PC-3 (cell line): ENCODE data around the gene WDR86. TPM values are rescaled to one million over a fixed set of nuclear protein-coding genes. Genes with fewer than 3 reads are reported as not detected.

Experiments used
- ATAC-seq: fragments of 200-7000 bp; cut with Tn5 transposase; 2 replicates; pipeline ENCODE4 v1.9.1; 2020; ENCODE audit warnings: mild to moderate bottlenecking, moderate library complexity
- BruUV-seq: library from RNA; stranded (reverse); fragments of 400-500 nt; replicated peaks from 2 replicates; lab custom pipeline; 2021; lab: Mats Ljungman, UMichigan
- CTCF ChIA-PET: fragments of 300-600 bp; sonication (Branson Sonifier 250); formaldehyde crosslinking; loops from one replicate; lab custom pipeline; 2022; ENCODE audit warnings: antibody characterized with exemption; lab: Charles Lee
- POLR2A ChIA-PET: fragments of 300-600 bp; sonication (Branson Sonifier 250); formaldehyde crosslinking; loops from one replicate; lab custom pipeline; 2022; ENCODE audit warnings: antibody characterized with exemption; ENCODE audit not compliant: unreplicated experiment; lab: Charles Lee
- DNase-seq: peaks from one replicate; pipeline ENCODE4 v3.0.0-alpha.2; 2015
- H2AFZ ChIP-seq: fragments of 300-600 bp; sonication (generic); 2 replicates; pipeline ENCODE4 v1.6.0; 2016; ENCODE audit warnings: antibody characterized with exemption, low read length
- H3F3A ChIP-seq: fragments of 300-600 bp; sonication (generic); one replicate; pipeline ENCODE4 v1.6.0; 2017; ENCODE audit warnings: antibody characterized with exemption, low read length, control low read depth, mild to moderate bottlenecking; ENCODE audit not compliant: unreplicated experiment
- H3K27ac ChIP-seq: fragments of 300-600 bp; sonication (generic); 2 replicates; pipeline ENCODE4 v1.5.1; 2016; ENCODE audit warnings: mild to moderate bottlenecking, low read length
- H3K27me3 ChIP-seq: fragments of 300-600 bp; sonication (generic); 2 replicates; pipeline ENCODE4 v1.6.1; 2016; ENCODE audit warnings: low read length, mixed read lengths
- H3K36me3 ChIP-seq: fragments of 300-600 bp; sonication (generic); 2 replicates; pipeline ENCODE4 v1.6.1; 2016; ENCODE audit warnings: low read depth, mixed run types, low read length, mixed read lengths
- H3K4me1 ChIP-seq: fragments of 300-600 bp; sonication (generic); 2 replicates; pipeline ENCODE4 v1.5.1; 2016; ENCODE audit warnings: low read length; ENCODE audit not compliant: insufficient read depth
- H3K4me2 ChIP-seq: fragments of 300-600 bp; sonication (generic); 2 replicates; pipeline ENCODE4 v1.6.0; 2016; ENCODE audit warnings: low read length
- H3K4me3 ChIP-seq: fragments of 300-600 bp; sonication (generic); 2 replicates; pipeline ENCODE4 v1.5.1; 2016; ENCODE audit warnings: mild to moderate bottlenecking, low read length, mixed read lengths
- H3K79me2 ChIP-seq: fragments of 300-600 bp; sonication (generic); 2 replicates; pipeline ENCODE4 v1.6.1; 2017; ENCODE audit warnings: low read length, mixed read lengths
- H3K9ac ChIP-seq: fragments of 300-600 bp; sonication (generic); 2 replicates; pipeline ENCODE4 v1.6.0; 2016; ENCODE audit warnings: mild to moderate bottlenecking, low read length
- H3K9me2 ChIP-seq: fragments of 300-600 bp; sonication (generic); replicated peaks from 2 replicates; pipeline ENCODE4 v1.6.1; 2016; ENCODE audit warnings: mixed run types, low read length, mixed read lengths
- H3K9me3 ChIP-seq: fragments of 300-600 bp; sonication (generic); 2 replicates; pipeline ENCODE4 v1.6.1; 2016; ENCODE audit warnings: low read length, mixed read lengths
- H4K20me1 ChIP-seq: fragments of 300-600 bp; sonication (generic); 2 replicates; pipeline ENCODE4 v1.6.1; 2016; ENCODE audit warnings: low read length, mixed read lengths
- EZH2 ChIP-seq: fragments of 300-600 bp; sonication (generic); IDR thresholded peaks from one replicate; pipeline ENCODE4 v1.6.1; 2017; ENCODE audit warnings: antibody characterized with exemption, mild to moderate bottlenecking, low read length; ENCODE audit not compliant: unreplicated experiment
- EZH2phosphoT487 ChIP-seq: fragments of 300-600 bp; sonication (generic); IDR thresholded peaks from 2 replicates; pipeline ENCODE4 v1.6.1; 2018; ENCODE audit warnings: mild to moderate bottlenecking, antibody characterized with exemption, low read length, borderline replicate concordance
- intact Hi-C: fragments of 100-400 bp; cut with micrococcal nuclease; formaldehyde crosslinking; loops from 2 replicates; pipeline ENCODE4 v1.9.0; 2023
- total RNA-seq: library from RNA; depleted of rRNA; stranded (reverse); fragments of >200 nt; gene quantifications from 2 replicates; pipeline ENCODE4 v1.2.3, GENCODE V29; 2014
- TF ChIP-seq, protein P1 (sequence below): fragments of 300-600 bp; sonication (generic); conservative IDR thresholded peaks from 2 replicates; pipeline ENCODE4 v1.5.1; 2017; ENCODE audit warnings: antibody characterized with exemption, low read depth, mild to moderate bottlenecking, low read length

The WDR86 gene
- total RNA-seq, 1 experiment from 2014 or later: not detected

DNA sequence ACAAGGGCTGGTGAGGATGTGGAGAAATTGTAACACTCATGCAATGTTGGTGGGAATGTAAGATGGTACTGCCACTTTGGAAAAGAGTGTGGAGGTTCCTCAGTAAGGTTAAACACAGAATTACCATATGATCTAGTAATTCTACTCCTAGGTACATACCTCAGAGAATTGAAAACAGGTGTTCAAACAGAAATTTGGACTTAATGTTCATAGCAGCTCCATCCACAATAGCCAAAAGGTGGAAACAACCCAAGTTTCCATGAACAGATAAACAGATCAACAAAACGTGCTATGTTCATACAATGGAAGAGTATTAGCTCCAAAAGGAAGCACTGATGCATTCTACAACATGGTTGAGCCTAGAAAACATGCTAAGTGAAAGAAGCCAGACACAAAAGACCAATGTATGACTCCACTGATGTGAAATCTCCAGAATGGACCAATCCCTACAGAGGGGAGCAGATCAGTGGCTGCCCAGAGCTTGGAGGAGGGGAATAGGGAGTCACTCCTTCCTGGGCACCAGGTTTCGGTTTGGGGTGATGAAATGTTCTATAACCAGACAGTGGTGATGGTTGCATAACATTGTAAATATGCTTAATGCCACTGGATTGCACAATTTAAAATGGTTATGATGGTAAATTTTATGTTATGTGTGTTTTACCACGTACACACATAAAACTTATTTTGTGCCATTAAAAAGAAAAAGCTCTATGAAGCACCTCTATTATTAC lies 5.7 kb upstream of the WDR86 start:
- no peaks in the 10 kb centered on the region for H3K36me3 ChIP-seq
- ChIA-PET POLR2A (no interaction called here), CTCF (no interaction called here)
- no peaks in the 10 kb centered on the region for H3K79me2 ChIP-seq
- H3K9ac ChIP-seq: no peak overlapping the region
- no peak overlapping the region for H3K4me2 ChIP-seq
- H3K4me3 ChIP-seq: no peak overlapping the region
- H3K9me3 ChIP-seq: 0 out of 2 replicates have a peak, but pooled peaks cover 5% of the 10 kb centered on the region
- no peaks in the 10 kb centered on the region for H3K4me1 ChIP-seq
- no peaks in the 10 kb centered on the region for H3F3A ChIP-seq
- intact Hi-C loops: no loop called here
- peaks cover 19% of the 10 kb centered on the region for H3K27me3 ChIP-seq
- no TSS peak for BruUV-seq
- H3K27ac ChIP-seq: no peak overlapping the region
- H3K9me2 ChIP-seq: no peaks in the 10 kb centered on the region
- no peaks in the 10 kb centered on the region for H4K20me1 ChIP-seq
- no peak for TF ChIP-seq EZH2
- TF ChIP-seq, protein P1, sequence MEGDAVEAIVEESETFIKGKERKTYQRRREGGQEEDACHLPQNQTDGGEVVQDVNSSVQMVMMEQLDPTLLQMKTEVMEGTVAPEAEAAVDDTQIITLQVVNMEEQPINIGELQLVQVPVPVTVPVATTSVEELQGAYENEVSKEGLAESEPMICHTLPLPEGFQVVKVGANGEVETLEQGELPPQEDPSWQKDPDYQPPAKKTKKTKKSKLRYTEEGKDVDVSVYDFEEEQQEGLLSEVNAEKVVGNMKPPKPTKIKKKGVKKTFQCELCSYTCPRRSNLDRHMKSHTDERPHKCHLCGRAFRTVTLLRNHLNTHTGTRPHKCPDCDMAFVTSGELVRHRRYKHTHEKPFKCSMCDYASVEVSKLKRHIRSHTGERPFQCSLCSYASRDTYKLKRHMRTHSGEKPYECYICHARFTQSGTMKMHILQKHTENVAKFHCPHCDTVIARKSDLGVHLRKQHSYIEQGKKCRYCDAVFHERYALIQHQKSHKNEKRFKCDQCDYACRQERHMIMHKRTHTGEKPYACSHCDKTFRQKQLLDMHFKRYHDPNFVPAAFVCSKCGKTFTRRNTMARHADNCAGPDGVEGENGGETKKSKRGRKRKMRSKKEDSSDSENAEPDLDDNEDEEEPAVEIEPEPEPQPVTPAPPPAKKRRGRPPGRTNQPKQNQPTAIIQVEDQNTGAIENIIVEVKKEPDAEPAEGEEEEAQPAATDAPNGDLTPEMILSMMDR: no peak
- no peak for TF ChIP-seq EZH2phosphoT487
- H2AFZ ChIP-seq: no peak overlapping the region
- ATAC-seq (no peak), DNase-seq (no peak)

DNA sequence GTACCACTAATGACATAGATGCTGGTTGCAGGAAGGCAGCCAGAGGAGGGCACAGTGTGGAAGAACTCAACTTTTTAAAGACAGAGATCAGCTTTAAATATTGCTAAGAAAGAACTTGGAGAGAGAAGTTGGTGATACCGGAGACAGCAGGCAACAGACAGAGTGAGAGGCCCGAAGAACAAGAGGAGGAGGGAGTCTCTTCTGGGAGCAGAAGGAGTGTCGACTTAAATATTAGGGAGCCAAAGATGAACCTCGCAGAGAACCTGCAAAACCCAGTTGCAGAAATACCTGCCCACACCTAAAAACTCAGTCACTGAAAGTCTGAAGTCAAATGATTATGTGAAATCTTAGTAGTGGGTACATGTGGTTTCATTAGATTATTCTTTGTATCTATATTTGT lies 3.4 kb upstream of the WDR86 start:
- Histone ChIP-seq H3F3A (no peaks in the 10 kb centered on the region), H3K4me2 (no peak overlapping the region), H3K27me3 (peaks cover 19% of the 10 kb centered on the region), H3K9me2 (no peaks in the 10 kb centered on the region), H3K36me3 (no peaks in the 10 kb centered on the region), H2AFZ (no peak overlapping the region), H3K9me3 (no peaks in the 10 kb centered on the region), H3K27ac (no peak overlapping the region), H3K9ac (no peak overlapping the region), H4K20me1 (no peaks in the 10 kb centered on the region), H3K4me3 (no peak overlapping the region), H3K79me2 (no peaks in the 10 kb centered on the region), H3K4me1 (no peaks in the 10 kb centered on the region)
- ChIA-PET CTCF (no interaction called here), POLR2A (no interaction called here)
- TF ChIP-seq EZH2phosphoT487: no peak
- intact Hi-C loops: no loop called here
- DNase-seq: no peak
- BruUV-seq: no TSS peak
- no peak for ATAC-seq

DNA sequence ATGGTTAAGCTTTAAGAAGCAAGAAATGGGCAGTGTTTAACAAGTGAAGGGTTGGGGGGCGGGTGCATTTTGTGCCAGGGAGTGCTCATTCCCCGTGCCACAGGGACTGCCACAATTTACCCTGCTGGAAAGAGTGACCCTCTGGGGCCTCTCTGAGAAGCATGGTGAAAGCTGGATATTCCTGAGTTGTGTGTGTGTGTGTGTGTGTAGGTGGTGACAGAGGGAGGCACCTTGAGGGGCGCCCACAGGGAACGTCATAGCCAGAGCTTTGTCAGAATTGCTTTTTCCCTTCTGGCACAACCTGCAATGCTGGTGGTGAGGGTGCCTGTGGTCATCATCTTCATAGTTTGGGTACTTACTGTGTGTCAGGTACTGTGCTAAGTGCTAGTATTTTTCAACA lies 2.5 kb upstream of the WDR86 start:
- no peak for DNase-seq
- Histone ChIP-seq H3K9me2 (no peaks in the 10 kb centered on the region), H3K27me3 (peaks cover 19% of the 10 kb centered on the region), H2AFZ (no peak overlapping the region), H3K4me1 (no peaks in the 10 kb centered on the region), H3F3A (no peaks in the 10 kb centered on the region), H3K79me2 (no peaks in the 10 kb centered on the region), H3K4me3 (no peak overlapping the region), H4K20me1 (no peaks in the 10 kb centered on the region), H3K27ac (no peak overlapping the region), H3K9me3 (no peaks in the 10 kb centered on the region), H3K4me2 (no peak overlapping the region), H3K36me3 (no peaks in the 10 kb centered on the region), H3K9ac (no peak overlapping the region)
- no TSS peak for BruUV-seq
- ChIA-PET CTCF (interaction anchor here (0.6 kb wide), 1 partner anchor 380 kb away, joined by 3 read pairs; no protein-coding TSS in a partner anchor), POLR2A (interaction anchor here (0.6 kb wide), 1 partner anchor 44 kb away, joined by 4 read pairs; no protein-coding TSS in a partner anchor)
- intact Hi-C loops: no loop called here
- no peak for ATAC-seq
- TF ChIP-seq, protein P1: no peak
- TF ChIP-seq EZH2 (no peak), EZH2phosphoT487 (no peak)
